ENCODE measurements around the gene SLC39A8. TPM values are rescaled to one million over a fixed set of nuclear protein-coding genes. Genes with fewer than 3 reads are reported as not detected.

SLC39A8 gene
- total and polyA plus RNA-seq, 4 donors: 14.6 to 50.5 (median 22.6) TPM

DNA sequence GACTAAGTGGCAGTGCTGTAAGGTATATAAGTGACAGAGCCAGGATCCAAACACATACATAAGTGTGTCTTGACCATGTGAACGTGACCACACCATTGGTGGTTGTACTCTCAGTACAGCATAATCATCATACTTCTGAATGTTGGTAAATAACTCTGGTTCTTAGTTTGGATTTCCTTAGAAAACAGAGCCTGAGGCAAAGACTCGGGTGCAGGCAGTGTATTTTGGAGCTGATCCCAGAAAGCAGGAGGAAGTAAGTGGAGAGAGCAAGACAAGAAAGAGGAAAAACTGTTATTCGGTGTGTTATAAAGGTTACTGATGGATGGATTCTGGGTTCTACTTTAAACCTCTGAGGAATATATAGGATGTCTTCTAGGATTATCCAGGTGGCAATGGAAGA is 127.9 kb downstream of the SLC39A8 start:
- TF ChIP-seq RXRA (IDR thresholded peaks at IDR 0.05): no peak
- TF ChIP-seq JUND (IDR thresholded peaks at IDR 0.05): no peak
- no peak for TF ChIP-seq RAD21 (IDR thresholded peaks at IDR 0.05)
- no peak overlapping the region for H3K9ac ChIP-seq (ENCODE audit: low read depth in 1 of 2, low read length in 2 of 2)
- H3K9me3 ChIP-seq (ENCODE audit: control insufficient read depth in 4 of 4, low read length in 3 of 4): no peaks in the 10 kb centered on the region
- WGBS: 57% methylated on average over 3 of the region's 3 CpGs
- no peak for DNase-seq (ENCODE audit: low spot score)
- H3K27ac ChIP-seq (ENCODE audit: low read depth in 1 of 2, low read length in 2 of 2): no peak overlapping the region
- no peak overlapping the region for H3K4me3 ChIP-seq (ENCODE audit: low read depth in 1 of 3, low read length in 3 of 3)
- no peaks in the 10 kb centered on the region for H3K27me3 ChIP-seq (ENCODE audit: control insufficient read depth in 4 of 4, insufficient read depth in 4 of 4, low read length in 3 of 4)
- no peaks in the 10 kb centered on the region for H3K4me1 ChIP-seq (ENCODE audit: control insufficient read depth in 4 of 4, insufficient read depth in 4 of 4, low read length in 3 of 4)
- no peaks in the 10 kb centered on the region for H3K36me3 ChIP-seq (ENCODE audit: control insufficient read depth in 4 of 4, insufficient read depth in 3 of 4, low read depth in 1 of 4, low read length in 3 of 4)

- no peak for DNase-seq (ENCODE audit: low spot score)
- Histone ChIP-seq H3K36me3 (ENCODE audit: control insufficient read depth in 4 of 4, insufficient read depth in 3 of 4, low read depth in 1 of 4, low read length in 3 of 4) (no peaks in the 10 kb centered on the region), H3K9me3 (ENCODE audit: control insufficient read depth in 4 of 4, low read length in 3 of 4) (no peaks in the 10 kb centered on the region), H3K27ac (ENCODE audit: low read depth in 1 of 2, low read length in 2 of 2) (no peak overlapping the region), H3K9ac (ENCODE audit: low read depth in 1 of 2, low read length in 2 of 2) (no peak overlapping the region), H3K4me1 (ENCODE audit: control insufficient read depth in 4 of 4, insufficient read depth in 4 of 4, low read length in 3 of 4) (no peaks in the 10 kb centered on the region), H3K27me3 (ENCODE audit: control insufficient read depth in 4 of 4, insufficient read depth in 4 of 4, low read length in 3 of 4) (no peaks in the 10 kb centered on the region), H3K4me3 (ENCODE audit: low read depth in 1 of 3, low read length in 3 of 3) (no peak overlapping the region)
- 80% methylated on average over 3 of the region's 3 CpGs for WGBS
- no peak for TF ChIP-seq GABPA (IDR thresholded peaks at IDR 0.05 in 1 of 2, conservative IDR thresholded peaks at IDR 0.05 in 1 of 2)
- TF ChIP-seq HNF4A (conservative IDR thresholded peaks at IDR 0.05): no peak
- no peak for TF ChIP-seq TAF1 (conservative IDR thresholded peaks at IDR 0.05)
- no peak for TF ChIP-seq YY1 (IDR thresholded peaks at IDR 0.05)
- no peak for TF ChIP-seq RAD21 (IDR thresholded peaks at IDR 0.05)
- no peak for TF ChIP-seq RXRA (IDR thresholded peaks at IDR 0.05)
- TF ChIP-seq EGR1 (IDR thresholded peaks at IDR 0.05; ENCODE audit: low read depth in 2 of 2): no peak
- TF ChIP-seq, protein P1, sequence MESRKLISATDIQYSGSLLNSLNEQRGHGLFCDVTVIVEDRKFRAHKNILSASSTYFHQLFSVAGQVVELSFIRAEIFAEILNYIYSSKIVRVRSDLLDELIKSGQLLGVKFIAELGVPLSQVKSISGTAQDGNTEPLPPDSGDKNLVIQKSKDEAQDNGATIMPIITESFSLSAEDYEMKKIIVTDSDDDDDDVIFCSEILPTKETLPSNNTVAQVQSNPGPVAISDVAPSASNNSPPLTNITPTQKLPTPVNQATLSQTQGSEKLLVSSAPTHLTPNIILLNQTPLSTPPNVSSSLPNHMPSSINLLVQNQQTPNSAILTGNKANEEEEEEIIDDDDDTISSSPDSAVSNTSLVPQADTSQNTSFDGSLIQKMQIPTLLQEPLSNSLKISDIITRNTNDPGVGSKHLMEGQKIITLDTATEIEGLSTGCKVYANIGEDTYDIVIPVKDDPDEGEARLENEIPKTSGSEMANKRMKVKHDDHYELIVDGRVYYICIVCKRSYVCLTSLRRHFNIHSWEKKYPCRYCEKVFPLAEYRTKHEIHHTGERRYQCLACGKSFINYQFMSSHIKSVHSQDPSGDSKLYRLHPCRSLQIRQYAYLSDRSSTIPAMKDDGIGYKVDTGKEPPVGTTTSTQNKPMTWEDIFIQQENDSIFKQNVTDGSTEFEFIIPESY (IDR thresholded peaks at IDR 0.05): no peak
- TF ChIP-seq FOXA1 (IDR thresholded peaks at IDR 0.05): no peak
- TF ChIP-seq MAX (IDR thresholded peaks at IDR 0.05): no peak
- TF ChIP-seq FOXA2 (IDR thresholded peaks at IDR 0.05): no peak
- no peak for TF ChIP-seq HNF4G (IDR thresholded peaks at IDR 0.05)
- TF ChIP-seq NR2F2 (IDR thresholded peaks at IDR 0.05): no peak
- TF ChIP-seq, protein P2, sequence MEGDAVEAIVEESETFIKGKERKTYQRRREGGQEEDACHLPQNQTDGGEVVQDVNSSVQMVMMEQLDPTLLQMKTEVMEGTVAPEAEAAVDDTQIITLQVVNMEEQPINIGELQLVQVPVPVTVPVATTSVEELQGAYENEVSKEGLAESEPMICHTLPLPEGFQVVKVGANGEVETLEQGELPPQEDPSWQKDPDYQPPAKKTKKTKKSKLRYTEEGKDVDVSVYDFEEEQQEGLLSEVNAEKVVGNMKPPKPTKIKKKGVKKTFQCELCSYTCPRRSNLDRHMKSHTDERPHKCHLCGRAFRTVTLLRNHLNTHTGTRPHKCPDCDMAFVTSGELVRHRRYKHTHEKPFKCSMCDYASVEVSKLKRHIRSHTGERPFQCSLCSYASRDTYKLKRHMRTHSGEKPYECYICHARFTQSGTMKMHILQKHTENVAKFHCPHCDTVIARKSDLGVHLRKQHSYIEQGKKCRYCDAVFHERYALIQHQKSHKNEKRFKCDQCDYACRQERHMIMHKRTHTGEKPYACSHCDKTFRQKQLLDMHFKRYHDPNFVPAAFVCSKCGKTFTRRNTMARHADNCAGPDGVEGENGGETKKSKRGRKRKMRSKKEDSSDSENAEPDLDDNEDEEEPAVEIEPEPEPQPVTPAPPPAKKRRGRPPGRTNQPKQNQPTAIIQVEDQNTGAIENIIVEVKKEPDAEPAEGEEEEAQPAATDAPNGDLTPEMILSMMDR (IDR thresholded peaks at IDR 0.05; ENCODE audit: low read depth, low read length, missing input control): no peak
- no peak for TF ChIP-seq SP1 (IDR thresholded peaks at IDR 0.05)
Observed at GRCh38 chr4:102216666-102217065, 128.6 kb downstream of the SLC39A8 start.

DNA sequence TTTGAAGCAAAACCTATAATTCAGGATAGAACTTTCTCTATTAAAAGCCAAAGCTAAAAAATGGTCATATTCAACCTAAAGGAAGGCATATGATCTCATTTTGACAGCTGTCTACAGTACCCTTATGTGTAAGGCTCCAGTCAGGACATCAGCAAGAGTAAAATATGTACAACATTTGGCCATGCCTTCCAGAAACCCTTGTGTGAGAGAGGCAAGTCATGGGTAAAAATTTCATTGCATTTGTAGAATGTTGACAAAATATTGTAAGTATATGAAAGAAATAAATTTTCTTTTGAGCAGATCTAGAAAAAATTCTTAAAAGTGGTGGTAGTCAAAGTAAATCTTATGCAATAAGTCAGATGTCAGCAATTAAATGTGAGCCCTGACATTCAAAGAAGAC is 132.3 kb downstream of the SLC39A8 start:
- Histone ChIP-seq H3K27ac (ENCODE audit: low read depth in 1 of 2, low read length in 2 of 2) (no peak overlapping the region), H3K36me3 (ENCODE audit: control insufficient read depth in 4 of 4, insufficient read depth in 3 of 4, low read depth in 1 of 4, low read length in 3 of 4) (no peaks in the 10 kb centered on the region), H3K9me3 (ENCODE audit: control insufficient read depth in 4 of 4, low read length in 3 of 4) (no peaks in the 10 kb centered on the region), H3K9ac (ENCODE audit: low read depth in 1 of 2, low read length in 2 of 2) (no peak overlapping the region), H3K27me3 (ENCODE audit: control insufficient read depth in 4 of 4, insufficient read depth in 4 of 4, low read length in 3 of 4) (no peaks in the 10 kb centered on the region), H3K4me1 (ENCODE audit: control insufficient read depth in 4 of 4, insufficient read depth in 4 of 4, low read length in 3 of 4) (no peaks in the 10 kb centered on the region), H3K4me3 (ENCODE audit: low read depth in 1 of 3, low read length in 3 of 3) (no peak overlapping the region)
- no peak for DNase-seq (ENCODE audit: low spot score)
- TF ChIP-seq SP1 (IDR thresholded peaks at IDR 0.05): no peak

Small RNA genes within 50 kb of the gene (small RNA-seq; reads per million reads assigned to genes)
- not detected for gene RN7SL728P

Other genes starting within 250 kb of the SLC39A8 start
- gene NFKB1, start 155.9 kb upstream of the SLC39A8 start, total RNA-seq: 10 to 100 TPM; 15.7 to 23.0 TPM
- 10 to 100 TPM in 1 of 2 donors, 1 to 10 TPM in 1; 5.1 to 11.2 TPM for gene NFKB1, start 155.9 kb upstream of the SLC39A8 start, polyA plus RNA-seq